Activated CD4-positive, alpha-beta T cell treated with anti-CD3 and anti-CD28 coated beads, Interleukin-2, amount 10 ng/mL, durations not matched to agents 7 days and 5 days (primary cell): ENCODE results near the gene FAM13A. TPM values are rescaled to one million over a fixed set of nuclear protein-coding genes. Genes with fewer than 3 reads are reported as not detected.
"Not testable (repeated sequence)": the region's sequence is repeated elsewhere in the genome, so short reads cannot be mapped to it uniquely, and the experiment has no call there.

Experiments
- CTCF ChIA-PET: fragments of 350-600 bp; sonication (Branson Sonifier 250); formaldehyde crosslinking; loops from one replicate; lab custom pipeline; 2021; ENCODE audit warnings: antibody characterized with exemption; lab: Charles Lee
- POLR2A ChIA-PET: fragments of 350-600 bp; sonication (Branson Sonifier 250); formaldehyde crosslinking; loops from one replicate; lab custom pipeline; 2021; ENCODE audit warnings: antibody characterized with exemption; lab: Charles Lee
- DNase-seq: peaks from one replicate; pipeline ENCODE4 v3.0.0-alpha.2; 2020
- H3K27ac Mint-ChIP-seq: one replicate; pipeline ENCODE4 v1.8.0; 2021; ENCODE audit warnings: mild to moderate bottlenecking, moderate library complexity, mixed read lengths
- H3K27me3 Mint-ChIP-seq: one replicate; pipeline ENCODE4 v1.8.0; 2021; ENCODE audit warnings: mixed read lengths
- H3K36me3 Mint-ChIP-seq: one replicate; pipeline ENCODE4 v1.8.0; 2021; ENCODE audit warnings: low read depth, mixed read lengths
- H3K4me1 Mint-ChIP-seq: one replicate; pipeline ENCODE4 v1.8.0; 2021; ENCODE audit warnings: mixed read lengths
- H3K4me3 Mint-ChIP-seq: one replicate; pipeline ENCODE4 v1.8.0; 2021; ENCODE audit warnings: mild to moderate bottlenecking, moderate library complexity, mixed read lengths
- H3K9me3 Mint-ChIP-seq: one replicate; pipeline ENCODE4 v1.8.0; 2021; ENCODE audit warnings: mixed read lengths
- total RNA-seq, 2 experiments: library from RNA; stranded (reverse); gene quantifications; one replicate each; pipeline ENCODE4 v1.2.3, GENCODE V29; 2021

FAM13A gene
- total RNA-seq, 2 experiments from 2014 or later = 13.3 to 16.2 TPM

GRCh38 chr4:88893961-88894360 is 163.0 kb downstream of the FAM13A start:
- Mint-ChIP-seq H3K4me3 (no peak overlapping the region), H3K27me3 (no peaks in the 10 kb centered on the region), H3K36me3 (no peaks in the 10 kb centered on the region), H3K4me1 (no peaks in the 10 kb centered on the region), H3K9me3 (no peaks in the 10 kb centered on the region), H3K27ac (no peak overlapping the region)
- ChIA-PET CTCF (no interaction called here), POLR2A (no interaction called here)
- no peak for DNase-seq

- no peak overlapping the region for H3K27ac Mint-ChIP-seq
- no peaks in the 10 kb centered on the region for H3K27me3 Mint-ChIP-seq
- H3K9me3 Mint-ChIP-seq = no peaks in the 10 kb centered on the region
- no peak overlapping the region for H3K4me3 Mint-ChIP-seq
- DNase-seq = no peak
- no peaks in the 10 kb centered on the region for H3K4me1 Mint-ChIP-seq
- CTCF ChIA-PET = no interaction called here
- no peaks in the 10 kb centered on the region for H3K36me3 Mint-ChIP-seq
- POLR2A ChIA-PET = no interaction called here
Measured at GRCh38 chr4:88892646-88893045, 164.3 kb downstream of the FAM13A start.

GRCh38 chr4:88891636-88892035 is 165.3 kb downstream of the FAM13A start:
- Mint-ChIP-seq H3K27me3 (no peaks in the 10 kb centered on the region), H3K27ac (no peak overlapping the region), H3K36me3 (no peaks in the 10 kb centered on the region), H3K4me3 (no peak overlapping the region), H3K4me1 (no peaks in the 10 kb centered on the region), H3K9me3 (no peaks in the 10 kb centered on the region)
- DNase-seq = no peak
- ChIA-PET POLR2A (no interaction called here), CTCF (no interaction called here)

GRCh38 chr4:88887409-88887808 is 169.6 kb downstream of the FAM13A start:
- POLR2A ChIA-PET, DNase-seq, CTCF ChIA-PET, H3K4me3 Mint-ChIP-seq, H3K27ac Mint-ChIP-seq, H3K4me1 Mint-ChIP-seq, H3K9me3 Mint-ChIP-seq, H3K36me3 Mint-ChIP-seq: not testable (repeated sequence)
- peaks cover 11% of the 10 kb centered on the region for H3K27me3 Mint-ChIP-seq

GRCh38 chr4:88881227-88881569 is 175.8 kb downstream of the FAM13A start:
- Mint-ChIP-seq H3K4me3 (no peak overlapping the region), H3K27ac (no peak overlapping the region), H3K9me3 (no peaks in the 10 kb centered on the region), H3K36me3 (no peaks in the 10 kb centered on the region), H3K27me3 (peaks cover 12% of the 10 kb centered on the region), H3K4me1 (no peaks in the 10 kb centered on the region)
- no peak for DNase-seq
- POLR2A ChIA-PET = no interaction called here
- CTCF ChIA-PET = no interaction called here

GRCh38 chr4:88880501-88881226 is 176.3 kb downstream of the FAM13A start:
- Mint-ChIP-seq H3K4me1 (no peaks in the 10 kb centered on the region), H3K9me3 (no peaks in the 10 kb centered on the region), H3K4me3 (no peak overlapping the region), H3K27ac (no peak overlapping the region), H3K27me3 (peaks cover 12% of the 10 kb centered on the region), H3K36me3 (no peaks in the 10 kb centered on the region)
- no peak for DNase-seq
- CTCF ChIA-PET = no interaction called here
- POLR2A ChIA-PET = no interaction called here

GRCh38 chr4:88879991-88880390 is 177.0 kb downstream of the FAM13A start:
- Mint-ChIP-seq H3K27ac (no peak overlapping the region), H3K27me3 (peaks cover 12% of the 10 kb centered on the region), H3K4me3 (no peak overlapping the region), H3K4me1 (no peaks in the 10 kb centered on the region), H3K36me3 (no peaks in the 10 kb centered on the region), H3K9me3 (no peaks in the 10 kb centered on the region)
- CTCF ChIA-PET = interaction anchor here (0.6 kb wide), 1 partner anchor 1213 kb away, joined by 5 read pairs; no protein-coding TSS in a partner anchor
- no peak for DNase-seq
- POLR2A ChIA-PET = no interaction called here

- POLR2A ChIA-PET = no interaction called here
- CTCF ChIA-PET = no interaction called here
- no peaks in the 10 kb centered on the region for H3K4me1 Mint-ChIP-seq
- no peak for DNase-seq
- H3K9me3 Mint-ChIP-seq = no peaks in the 10 kb centered on the region
- H3K36me3 Mint-ChIP-seq = no peaks in the 10 kb centered on the region
- peaks cover 8% of the 10 kb centered on the region for H3K27me3 Mint-ChIP-seq
- no peak overlapping the region for H3K27ac Mint-ChIP-seq
- H3K4me3 Mint-ChIP-seq = no peak overlapping the region
Measured at GRCh38 chr4:88878642-88879041, 178.3 kb downstream of the FAM13A start.

- DNase-seq = no peak
- no peaks in the 10 kb centered on the region for H3K4me1 Mint-ChIP-seq
- ChIA-PET POLR2A (interaction anchor here (0.5 kb wide), 1 partner anchor 14 kb away, joined by 3 read pairs; no protein-coding TSS in a partner anchor), CTCF (no interaction called here)
- H3K9me3 Mint-ChIP-seq = no peaks in the 10 kb centered on the region
- H3K36me3 Mint-ChIP-seq = no peaks in the 10 kb centered on the region
- no peak overlapping the region for H3K4me3 Mint-ChIP-seq
- H3K27ac Mint-ChIP-seq = no peak overlapping the region
- peaks cover 8% of the 10 kb centered on the region for H3K27me3 Mint-ChIP-seq
Measured at GRCh38 chr4:88870428-88870827, 186.6 kb downstream of the FAM13A start.

GRCh38 chr4:88868510-88868909 is 188.5 kb downstream of the FAM13A start:
- peaks cover 8% of the 10 kb centered on the region for H3K27me3 Mint-ChIP-seq
- ChIA-PET POLR2A (no interaction called here), CTCF (no interaction called here)
- H3K36me3 Mint-ChIP-seq = no peaks in the 10 kb centered on the region
- H3K9me3 Mint-ChIP-seq = no peaks in the 10 kb centered on the region
- H3K4me3 Mint-ChIP-seq = no peak overlapping the region
- H3K27ac Mint-ChIP-seq = no peak overlapping the region
- DNase-seq = no peak
- H3K4me1 Mint-ChIP-seq = no peaks in the 10 kb centered on the region

- Mint-ChIP-seq H3K4me3 (no peak overlapping the region), H3K27me3 (peaks cover 5% of the 10 kb centered on the region), H3K36me3 (no peaks in the 10 kb centered on the region), H3K9me3 (no peaks in the 10 kb centered on the region), H3K4me1 (no peaks in the 10 kb centered on the region), H3K27ac (no peak overlapping the region)
- DNase-seq = no peak
- ChIA-PET CTCF (no interaction called here), POLR2A (no interaction called here)
Measured at GRCh38 chr4:88866862-88867550, 190.0 kb downstream of the FAM13A start.

GRCh38 chr4:88865466-88865865 is 191.5 kb downstream of the FAM13A start:
- H3K27ac Mint-ChIP-seq = no peak overlapping the region
- CTCF ChIA-PET = no interaction called here
- H3K4me1 Mint-ChIP-seq = no peaks in the 10 kb centered on the region
- H3K27me3 Mint-ChIP-seq = peaks cover 5% of the 10 kb centered on the region
- POLR2A ChIA-PET = no interaction called here
- H3K36me3 Mint-ChIP-seq = no peaks in the 10 kb centered on the region
- H3K9me3 Mint-ChIP-seq = no peaks in the 10 kb centered on the region
- DNase-seq = no peak
- no peak overlapping the region for H3K4me3 Mint-ChIP-seq

- Mint-ChIP-seq H3K27ac (no peak overlapping the region), H3K9me3 (no peaks in the 10 kb centered on the region), H3K36me3 (no peaks in the 10 kb centered on the region), H3K4me3 (no peak overlapping the region), H3K4me1 (no peaks in the 10 kb centered on the region), H3K27me3 (peaks cover 5% of the 10 kb centered on the region)
- DNase-seq = no peak
- ChIA-PET CTCF (no interaction called here), POLR2A (no interaction called here)
Measured at GRCh38 chr4:88865046-88865445, 191.9 kb downstream of the FAM13A start.
